HS-5 (cell line): ENCODE measurements around the gene ENTPD1.
"Not testable (repeated sequence)": the region's sequence is repeated elsewhere in the genome, so short reads cannot be mapped to it uniquely, and the experiment has no call there.

Experiments used
- DNase-seq: peaks from one replicate; pipeline ENCODE4 v3.0.0-alpha.2; 2012; ENCODE audit warnings: low read depth

The ENTPD1 gene

DNA sequence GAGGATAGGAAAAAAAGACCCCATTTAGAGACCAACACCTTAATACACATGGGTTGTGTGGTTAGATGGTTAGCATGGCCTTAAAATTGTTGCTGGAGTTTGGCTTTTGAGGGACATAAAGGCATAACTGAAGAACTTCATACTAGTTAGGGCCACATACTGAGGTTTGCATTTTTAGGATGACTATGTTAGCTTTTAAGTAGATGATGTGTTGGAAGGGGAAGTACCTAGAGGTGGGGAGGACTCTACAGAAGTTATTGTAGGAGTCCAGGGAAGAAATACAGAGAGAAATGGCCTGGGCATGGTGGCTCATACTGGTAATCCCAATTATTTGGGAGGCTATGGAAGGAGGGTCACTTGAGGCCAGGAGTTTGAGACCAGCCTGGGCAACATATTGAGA lies 40.5 kb downstream of the ENTPD1 start:
- no peak for DNase-seq

DNA sequence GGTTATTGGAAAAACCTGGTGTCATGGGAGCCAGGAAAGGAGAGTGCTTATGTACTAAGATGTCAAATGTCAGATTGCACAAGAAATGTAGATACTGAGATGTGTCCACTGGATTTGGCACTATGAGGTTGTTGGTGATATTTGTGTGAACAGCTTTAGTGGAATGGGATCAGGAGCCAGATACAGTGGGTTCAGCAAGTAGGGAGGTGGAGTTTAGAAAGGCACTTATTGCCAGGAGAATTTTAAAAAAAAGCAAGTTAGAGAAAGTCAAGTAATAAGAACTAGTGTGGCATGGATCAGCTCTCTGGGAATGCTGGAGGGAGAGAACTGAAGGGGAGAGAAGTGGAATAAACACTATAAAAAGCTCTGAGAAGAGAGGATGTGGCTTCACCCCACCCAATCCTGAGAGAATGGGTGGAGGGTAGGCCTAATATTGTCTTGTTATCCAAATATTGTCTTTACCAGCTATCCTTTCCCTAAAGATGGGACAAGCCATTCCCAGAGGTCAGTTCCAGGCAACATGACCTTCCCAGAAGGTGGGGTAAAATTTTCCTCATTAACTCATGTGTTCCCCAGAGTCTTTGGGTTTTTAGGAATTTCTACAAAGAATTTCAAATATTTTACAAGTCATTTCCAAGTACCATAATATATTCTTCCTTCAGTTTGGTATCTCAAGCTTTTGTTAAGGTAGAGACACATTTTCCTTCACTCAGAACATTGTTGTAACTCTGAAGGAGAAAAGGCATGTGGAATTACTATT lies 42.3 kb downstream of the ENTPD1 start:
- no peak for DNase-seq

GRCh38 chr10:95800286-95800685 lies 44.3 kb downstream of the ENTPD1 start:
- DNase-seq = not testable (repeated sequence)

DNA sequence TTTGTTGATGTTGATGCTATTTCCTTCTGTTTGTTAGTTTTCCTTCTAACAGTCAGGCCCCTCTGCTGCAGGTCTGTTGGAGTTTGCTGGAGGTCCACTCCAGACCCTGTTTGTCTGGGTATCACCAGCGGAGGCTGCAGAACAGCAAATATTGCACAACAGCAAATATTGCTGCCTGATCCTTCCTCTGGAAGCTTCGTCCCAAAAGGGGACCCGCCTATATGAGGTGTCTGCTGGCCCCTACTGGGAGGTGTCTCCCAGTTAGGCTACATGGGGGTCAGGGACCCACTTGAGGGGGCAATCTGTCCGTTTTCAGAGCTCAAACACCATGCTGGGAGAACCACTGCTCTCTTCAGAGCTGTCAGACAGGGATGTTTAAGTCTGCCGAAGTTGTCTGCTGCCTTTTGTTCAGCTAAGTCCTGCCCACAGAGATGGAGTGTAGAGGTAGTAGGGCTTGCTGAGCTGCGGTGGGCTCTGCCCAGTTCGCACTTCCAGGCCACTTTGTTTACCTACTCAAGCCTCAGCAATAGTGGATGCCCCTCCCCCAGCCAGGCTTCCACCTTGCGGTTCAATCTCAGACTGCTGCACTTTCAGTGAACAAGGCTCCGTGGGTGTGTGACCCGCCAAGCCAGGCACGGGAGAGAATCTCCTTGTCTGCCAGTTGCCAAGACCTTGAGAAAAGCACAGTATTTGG lies 50.9 kb downstream of the ENTPD1 start:
- DNase-seq = not testable (repeated sequence)

DNA sequence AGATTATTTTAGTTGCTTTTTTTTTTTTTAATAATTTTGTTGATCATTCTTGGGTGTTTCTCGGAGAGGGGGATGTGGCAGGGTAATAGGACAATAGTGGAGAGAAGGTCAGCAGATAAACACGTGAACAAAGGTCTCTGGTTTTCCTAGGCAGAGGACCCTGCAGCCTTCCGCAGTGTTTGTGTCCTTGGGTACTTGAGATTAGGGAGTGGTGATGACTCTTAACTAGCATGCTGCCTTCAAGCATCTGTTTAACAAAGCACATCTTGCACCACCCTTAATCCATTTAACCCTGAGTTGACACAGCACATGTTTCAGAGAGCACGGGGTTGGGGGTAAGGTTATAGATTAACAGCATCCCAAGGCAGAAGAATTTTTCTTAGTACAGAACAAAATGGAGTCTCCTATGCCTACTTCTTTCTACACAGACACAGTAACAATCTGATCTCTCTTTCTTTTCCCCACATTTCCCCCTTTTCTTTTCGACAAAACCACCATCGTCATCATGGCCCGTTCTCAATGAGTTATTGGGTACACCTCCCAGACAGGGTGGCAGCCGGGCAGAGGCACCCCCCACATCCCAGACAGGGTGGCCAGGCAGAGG lies 52.8 kb downstream of the ENTPD1 start:
- DNase-seq = not testable (repeated sequence)

DNA sequence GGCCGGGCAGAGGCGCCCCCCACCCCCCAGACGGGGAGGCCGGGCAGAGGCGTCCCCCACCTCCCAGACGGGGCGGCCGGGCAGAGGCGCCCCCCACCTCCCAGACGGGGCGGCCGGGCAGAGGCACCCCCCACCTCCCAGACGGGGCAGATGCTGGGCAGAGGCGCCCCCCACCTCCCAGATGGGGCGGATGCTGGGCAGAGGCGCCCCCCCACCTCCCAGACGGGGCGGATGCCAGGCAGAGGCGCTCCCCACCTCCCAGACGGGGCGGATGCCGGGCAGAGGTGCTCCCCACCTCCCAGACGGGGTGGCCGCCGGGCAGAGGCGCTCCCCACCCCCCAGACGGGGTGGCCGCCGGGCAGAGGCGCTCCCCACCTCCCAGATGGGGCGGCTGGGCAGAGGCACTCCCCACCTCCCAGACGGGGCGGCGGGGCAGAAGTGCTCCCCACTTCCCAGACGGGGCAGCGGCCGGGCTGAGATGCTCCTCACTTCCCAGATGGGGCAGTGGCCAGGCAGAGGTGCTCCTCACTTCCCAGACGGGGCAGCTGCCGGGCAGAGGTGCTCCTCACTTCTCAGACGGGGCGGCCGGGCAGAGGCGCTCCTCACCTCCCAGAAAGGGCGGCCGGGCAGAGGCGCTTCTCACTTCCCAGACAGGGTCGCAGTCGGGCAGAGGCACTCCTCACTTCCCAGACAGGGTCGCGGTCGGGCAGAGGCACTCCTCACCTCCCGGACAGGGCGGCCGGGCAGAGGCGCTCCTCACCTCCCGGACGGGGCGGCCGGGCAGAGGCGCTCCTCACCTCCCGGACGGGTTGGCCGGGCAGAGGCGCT lies 53.6 kb downstream of the ENTPD1 start:
- DNase-seq = no peak

GRCh38 chr10:95810198-95810976 lies 54.4 kb downstream of the ENTPD1 start:
- no peak for DNase-seq

- no peak for DNase-seq
Observed at GRCh38 chr10:95813054-95813685, 57.2 kb downstream of the ENTPD1 start.

- peak; percentile 47 for DNase-seq
Observed at GRCh38 chr10:95814011-95814727, 58.2 kb downstream of the ENTPD1 start.

GRCh38 chr10:95815133-95815532 lies 59.2 kb downstream of the ENTPD1 start:
- DNase-seq = no peak

DNA sequence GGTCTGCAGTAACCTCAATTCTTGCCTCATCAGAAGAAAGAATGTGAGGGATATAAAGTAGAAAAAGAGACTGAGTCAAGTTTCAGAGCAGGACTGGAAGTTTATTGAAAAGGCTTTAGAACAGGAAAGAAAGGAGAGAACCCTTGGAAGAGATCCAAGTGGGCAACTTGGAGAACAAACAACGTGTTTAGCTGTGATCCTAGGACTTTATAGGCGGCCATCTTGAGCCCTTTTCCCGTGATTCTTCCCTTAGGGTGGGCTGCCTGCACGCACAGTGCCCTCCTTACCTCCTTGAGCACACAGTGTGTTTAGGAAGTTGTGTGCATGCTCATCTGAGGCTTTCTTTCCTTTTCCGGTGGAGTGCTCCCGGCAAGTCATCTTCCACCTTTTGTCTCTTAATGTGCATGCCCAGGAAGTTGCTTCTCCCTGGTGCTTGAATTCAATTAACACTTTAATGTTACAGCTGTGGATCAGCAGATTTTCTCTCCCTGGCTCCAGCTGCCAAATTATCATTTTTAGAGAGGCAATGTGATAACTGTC lies 59.8 kb downstream of the ENTPD1 start:
- DNase-seq = no peak

DNA sequence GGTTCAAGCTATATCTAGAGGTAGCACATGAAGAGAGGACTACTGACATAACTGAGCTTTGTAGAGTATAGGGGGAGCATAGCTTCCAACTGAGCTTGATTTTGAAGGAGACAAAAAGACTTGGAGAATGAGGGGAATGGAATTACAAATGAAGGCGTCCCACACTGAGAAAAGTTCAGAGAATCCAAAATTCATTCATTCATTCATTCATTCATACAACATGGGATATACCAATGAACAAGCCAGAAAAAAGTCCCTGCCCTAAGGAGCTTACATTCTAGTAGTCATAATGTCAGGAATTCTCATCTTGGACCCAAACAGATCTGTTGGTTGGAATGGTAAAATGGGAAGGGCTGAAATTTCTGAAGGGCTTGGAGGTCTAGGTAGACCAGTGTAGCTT lies 62.0 kb downstream of the ENTPD1 start:
- DNase-seq = no peak

GRCh38 chr10:95818668-95819067 lies 62.7 kb downstream of the ENTPD1 start:
- DNase-seq = peak; percentile 45

- no peak for DNase-seq
Observed at GRCh38 chr10:95819620-95820329, 63.8 kb downstream of the ENTPD1 start.

GRCh38 chr10:95820363-95820762 lies 64.4 kb downstream of the ENTPD1 start:
- no peak for DNase-seq

- no peak for DNase-seq
Observed at GRCh38 chr10:95821720-95822119, 65.8 kb downstream of the ENTPD1 start.

DNA sequence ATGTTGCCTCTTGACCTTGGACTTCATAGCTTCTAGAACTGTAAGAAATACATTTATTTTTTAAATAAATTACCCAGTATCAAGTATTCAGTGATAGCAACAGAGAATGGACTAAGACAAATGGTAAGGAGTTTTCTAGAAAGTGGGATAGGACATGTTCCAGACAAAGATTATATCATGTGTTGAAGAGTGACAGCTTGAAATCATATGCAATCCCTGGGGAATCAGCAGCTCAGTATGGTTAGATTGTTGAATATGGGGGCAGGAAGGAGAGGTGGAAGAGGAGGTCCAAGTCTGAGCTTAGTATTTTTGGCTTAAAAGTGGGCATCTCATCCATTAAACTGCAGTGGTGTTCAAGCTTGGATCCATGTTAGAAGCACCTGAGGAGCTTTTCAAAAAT lies 74.1 kb downstream of the ENTPD1 start:
- DNase-seq = no peak

- DNase-seq = no peak
Observed at GRCh38 chr10:95831076-95831475, 75.1 kb downstream of the ENTPD1 start.

DNA sequence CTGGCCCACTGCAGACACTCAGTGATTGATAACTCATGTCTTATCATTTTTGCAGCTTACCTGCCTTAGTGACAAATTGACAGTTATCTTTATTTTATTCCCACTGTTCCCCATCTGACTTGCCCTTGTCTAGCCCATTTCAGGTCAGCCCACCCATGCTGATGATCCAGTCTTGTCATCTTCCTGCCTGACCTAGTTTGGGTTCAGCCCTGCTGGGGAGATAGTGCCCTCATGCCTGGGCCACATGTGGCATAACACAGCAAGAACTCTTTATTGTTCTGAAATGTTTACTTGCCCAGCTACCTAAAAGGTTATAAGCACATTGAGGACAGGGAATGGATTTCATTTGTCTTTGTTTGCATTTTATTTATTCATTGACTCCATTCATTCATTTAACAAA lies 75.6 kb downstream of the ENTPD1 start:
- DNase-seq = no peak
